ENCODE results near the gene MTOR. TPM values are rescaled to one million over a fixed set of nuclear protein-coding genes. Genes with fewer than 3 reads are reported as not detected.
"Not testable (repeated sequence)": the region's sequence is repeated elsewhere in the genome, so short reads cannot be mapped to it uniquely, and the experiment has no call there.

Gene MTOR
- total RNA-seq, 2 experiments from 2014 or later: 40.7 to 45.4 TPM

DNA sequence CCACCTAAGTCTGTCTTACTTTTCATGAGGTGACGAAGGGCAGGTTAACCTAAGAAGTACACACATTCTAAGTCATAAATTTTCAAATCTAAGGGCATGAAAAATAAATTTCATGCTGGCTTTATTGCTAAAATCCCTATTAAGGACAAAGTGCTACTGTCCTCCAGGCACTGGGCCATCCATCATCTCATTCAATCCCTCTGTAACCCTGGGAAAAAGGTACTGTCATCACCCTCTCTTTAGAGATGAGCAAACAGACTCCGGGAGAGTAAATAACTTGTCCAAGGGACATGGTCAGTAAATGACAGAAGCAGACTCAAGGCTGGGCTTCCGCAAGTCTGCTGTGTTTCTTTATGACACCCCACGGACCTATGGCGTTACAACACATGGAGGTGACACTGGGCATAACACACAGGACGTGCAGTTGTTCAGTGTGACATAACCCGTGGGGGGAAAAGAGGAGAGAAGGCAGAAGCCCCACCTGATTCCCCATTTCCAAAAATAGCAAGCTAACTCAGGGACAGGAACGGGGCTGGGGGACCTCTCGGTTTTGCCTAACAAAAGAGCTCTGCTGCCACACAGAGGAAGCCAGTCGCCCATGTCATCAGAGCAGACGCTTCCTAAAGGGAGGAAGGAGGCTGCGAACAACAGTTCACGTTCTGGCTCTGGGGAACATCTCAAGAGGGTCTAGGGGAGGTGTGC, 190.0 kb downstream of the MTOR start:
- Mint-ChIP-seq H3K27ac (no peak overlapping the region), H3K36me3 (peaks cover 32% of the 10 kb centered on the region), H3K4me3 (no peak overlapping the region), H3K27me3 (no peaks in the 10 kb centered on the region), H3K9me3 (no peaks in the 10 kb centered on the region), H3K4me1 (peaks cover 19% of the 10 kb centered on the region)
- POLR2A ChIA-PET: no interaction called here
- no peak for ATAC-seq (ENCODE audit: low read depth)
- no peak for DNase-seq

DNA sequence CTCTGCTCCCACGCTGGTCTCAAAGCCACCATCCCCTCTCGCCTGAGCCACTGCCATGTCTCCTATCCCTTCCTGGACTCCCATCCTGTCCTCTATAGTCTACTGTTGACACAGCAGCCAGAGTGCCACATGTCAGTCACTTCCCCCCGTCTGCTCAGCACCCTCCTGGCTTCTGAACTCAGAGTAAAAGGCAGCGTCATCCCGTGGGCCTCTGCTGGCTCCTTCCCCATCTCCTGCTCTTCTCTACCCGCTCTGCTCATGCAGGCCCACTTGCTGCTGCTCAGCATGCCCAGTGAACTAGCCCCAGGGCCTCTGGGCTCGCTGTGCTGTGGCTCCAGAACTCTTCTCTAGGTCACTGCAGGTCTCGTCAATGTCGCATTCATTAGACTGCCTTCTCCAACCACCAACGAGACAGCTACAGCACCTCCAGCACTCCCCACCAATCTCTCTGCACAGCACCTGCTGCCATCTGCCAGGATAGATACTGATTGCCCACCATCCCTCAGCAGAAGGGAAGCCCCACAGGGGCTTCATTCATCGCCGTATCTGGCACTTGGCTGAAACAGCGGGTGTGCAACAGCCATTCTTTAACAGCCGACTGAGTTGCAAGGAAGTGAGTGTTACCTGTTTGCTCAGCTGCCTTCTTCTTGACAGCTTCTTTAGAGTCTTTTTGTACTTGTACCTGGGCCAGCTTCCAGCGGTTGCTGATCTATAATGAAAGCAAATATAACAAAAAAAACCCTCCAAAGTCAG, 190.7 kb downstream of the MTOR start:
- H3K9me3 Mint-ChIP-seq: no peaks in the 10 kb centered on the region
- no peak for DNase-seq
- H3K27me3 Mint-ChIP-seq: no peaks in the 10 kb centered on the region
- no peak overlapping the region for H3K4me3 Mint-ChIP-seq
- H3K36me3 Mint-ChIP-seq: peaks cover 34% of the 10 kb centered on the region
- POLR2A ChIA-PET: interaction anchor here (2.9 kb wide), 1 partner anchor 11 kb away, joined by 28 read pairs; the partner anchor contains the start of gene SRM
- H3K4me1 Mint-ChIP-seq: peaks cover 19% of the 10 kb centered on the region
- H3K27ac Mint-ChIP-seq: peak overlapping the region; percentile 62
- no peak for ATAC-seq (ENCODE audit: low read depth)

DNA sequence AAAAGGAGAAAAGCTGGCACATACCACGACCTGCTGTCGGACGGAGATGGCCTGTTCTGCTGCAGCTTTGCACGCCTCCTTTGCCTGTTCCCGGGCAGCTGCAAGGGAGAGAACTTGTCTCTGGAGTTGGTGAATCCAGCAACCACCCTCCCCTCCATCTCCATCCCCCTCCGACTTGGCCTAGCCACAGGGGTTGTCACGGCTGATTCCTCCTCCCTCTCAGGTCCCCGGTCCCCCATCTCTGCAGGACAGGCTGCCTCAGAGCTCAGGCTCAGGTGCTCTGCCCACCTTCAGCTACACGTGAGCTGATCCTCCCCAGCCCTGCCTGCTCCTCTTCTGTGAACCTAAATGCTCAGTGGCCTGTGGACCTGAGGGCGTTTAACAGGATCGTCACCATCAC, 191.5 kb downstream of the MTOR start:
- peaks cover 19% of the 10 kb centered on the region for H3K4me1 Mint-ChIP-seq
- H3K4me3 Mint-ChIP-seq: no peak overlapping the region
- no peak for ATAC-seq (ENCODE audit: low read depth)
- POLR2A ChIA-PET: interaction anchor here (0.7 to 2.9 kb wide), 3 partner anchors 10 to 1684 kb away, joined by 4 to 28 read pairs (median 8); partner anchors contain the start of gene SRM
- H3K36me3 Mint-ChIP-seq: peaks cover 33% of the 10 kb centered on the region
- no peak for DNase-seq
- peak overlapping the region; percentile 62 for H3K27ac Mint-ChIP-seq
- H3K27me3 Mint-ChIP-seq: no peaks in the 10 kb centered on the region
- no peaks in the 10 kb centered on the region for H3K9me3 Mint-ChIP-seq

GRCh38 chr1:11068600-11069473, 193.5 kb downstream of the MTOR start:
- POLR2A ChIA-PET: interaction anchor here (1.2 to 2.9 kb wide), 2 partner anchors 8 to 39 kb away, joined by 11 to 28 read pairs; partner anchors contain the start of gene SRM
- Mint-ChIP-seq H3K4me1 (peaks cover 20% of the 10 kb centered on the region), H3K27me3 (no peaks in the 10 kb centered on the region), H3K36me3 (peaks cover 38% of the 10 kb centered on the region), H3K27ac (peak overlapping the region; percentile 80), H3K4me3 (no peak overlapping the region), H3K9me3 (no peaks in the 10 kb centered on the region)
- ATAC-seq (ENCODE audit: low read depth) (no peak), DNase-seq (no peak)

DNA sequence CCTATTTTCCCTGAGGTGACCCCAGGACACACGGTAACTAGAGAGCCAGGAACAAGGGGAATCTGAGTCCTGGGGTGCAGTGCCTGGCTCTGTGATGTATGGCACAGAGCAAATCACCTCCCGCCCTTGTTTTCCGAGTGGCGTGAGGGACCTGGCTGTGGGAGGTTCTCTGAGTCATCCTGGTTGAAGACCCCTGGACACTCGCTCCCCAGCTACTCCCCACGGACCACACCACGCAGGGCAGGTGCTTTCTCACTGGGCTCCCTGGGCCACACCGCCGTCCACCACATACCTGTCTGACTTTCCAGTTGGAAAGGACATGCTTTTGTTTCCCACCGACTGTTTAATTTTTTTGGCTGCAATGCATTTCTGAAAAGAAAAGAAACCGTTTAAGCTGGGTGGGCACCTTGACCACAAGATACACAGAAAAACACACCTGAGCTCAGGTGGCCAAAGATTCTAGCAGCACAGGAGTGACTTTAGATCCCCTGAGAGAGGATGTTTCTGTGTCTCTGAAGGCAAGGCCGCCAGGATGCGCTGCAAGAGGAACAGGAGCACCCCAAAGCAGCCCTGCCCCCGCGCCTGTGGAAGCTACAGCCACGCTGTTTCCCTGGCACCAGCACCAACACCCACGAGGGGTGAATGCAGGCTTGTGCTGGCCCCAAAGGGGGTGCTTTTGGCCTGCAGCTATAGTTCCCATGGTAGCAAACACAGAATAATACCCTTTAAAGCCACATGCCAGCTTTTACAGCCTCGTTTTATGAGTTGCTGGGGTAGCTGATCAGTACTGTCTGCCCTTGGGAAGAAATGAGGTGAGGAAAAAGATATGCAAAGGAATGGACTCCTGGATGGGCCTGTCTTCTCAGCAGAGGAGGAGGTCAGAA, 194.4 kb downstream of the MTOR start:
- H3K4me1 Mint-ChIP-seq: peaks cover 28% of the 10 kb centered on the region
- ATAC-seq (ENCODE audit: low read depth) (no peak), DNase-seq (no peak)
- peak overlapping the region; percentile 45 for H3K27ac Mint-ChIP-seq
- H3K36me3 Mint-ChIP-seq: peaks cover 38% of the 10 kb centered on the region
- H3K4me3 Mint-ChIP-seq: no peak overlapping the region
- H3K27me3 Mint-ChIP-seq: no peaks in the 10 kb centered on the region
- POLR2A ChIA-PET: no interaction called here
- no peaks in the 10 kb centered on the region for H3K9me3 Mint-ChIP-seq

DNA sequence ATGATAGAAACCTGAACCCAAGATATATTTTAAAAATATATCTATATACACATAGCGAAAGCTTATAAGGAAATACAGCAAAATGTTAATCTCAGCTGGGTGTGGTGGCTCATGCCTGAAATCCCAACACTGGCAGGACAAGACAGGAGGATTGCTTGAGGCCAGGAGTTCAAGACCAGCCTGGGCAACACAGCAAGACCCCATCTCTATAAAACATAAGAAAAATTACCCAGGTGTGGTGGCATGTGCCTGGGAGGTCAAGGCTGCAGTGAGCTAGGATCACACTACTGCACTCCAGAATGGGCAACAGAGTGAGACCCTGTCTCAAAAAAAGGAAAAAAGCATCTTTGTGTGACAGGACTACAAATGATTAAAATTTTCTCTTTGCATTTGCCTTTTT, 196.6 kb downstream of the MTOR start:
- peaks cover 34% of the 10 kb centered on the region for H3K4me1 Mint-ChIP-seq
- DNase-seq: no peak
- no peaks in the 10 kb centered on the region for H3K9me3 Mint-ChIP-seq
- POLR2A ChIA-PET: no interaction called here
- H3K27ac Mint-ChIP-seq: peak overlapping the region; percentile 34
- H3K4me3 Mint-ChIP-seq: no peak overlapping the region
- ATAC-seq (ENCODE audit: low read depth): no peak
- peaks cover 34% of the 10 kb centered on the region for H3K36me3 Mint-ChIP-seq
- no peaks in the 10 kb centered on the region for H3K27me3 Mint-ChIP-seq

- POLR2A ChIA-PET: no interaction called here
- H3K4me1 Mint-ChIP-seq: peaks cover 37% of the 10 kb centered on the region
- ATAC-seq (ENCODE audit: low read depth): no peak
- peaks cover 31% of the 10 kb centered on the region for H3K36me3 Mint-ChIP-seq
- no peak for DNase-seq
- H3K27me3 Mint-ChIP-seq: no peaks in the 10 kb centered on the region
- H3K27ac Mint-ChIP-seq: no peak overlapping the region
- no peak overlapping the region for H3K4me3 Mint-ChIP-seq
- H3K9me3 Mint-ChIP-seq: no peaks in the 10 kb centered on the region
Observed at GRCh38 chr1:11064942-11065341, 197.4 kb downstream of the MTOR start.

- H3K27ac Mint-ChIP-seq: peak overlapping the region; percentile 94
- POLR2A ChIA-PET: not testable (repeated sequence)
Observed at GRCh38 chr1:11063937-11064537, 198.3 kb downstream of the MTOR start.

GRCh38 chr1:11062965-11063401, 199.4 kb downstream of the MTOR start:
- DNase-seq (no peak), ATAC-seq (ENCODE audit: low read depth) (no peak)
- H3K4me3 Mint-ChIP-seq: peak overlapping the region; percentile 56

More at GRCh38 chr1:11063937-11064537, 198.3 kb downstream of the MTOR start:
- H3K4me3 Mint-ChIP-seq; H3K27me3 Mint-ChIP-seq; ATAC-seq (ENCODE audit: low read depth); H3K9me3 Mint-ChIP-seq; DNase-seq: not testable (repeated sequence)
- H3K36me3 Mint-ChIP-seq: peaks cover 25% of the 10 kb centered on the region
- peaks cover 31% of the 10 kb centered on the region for H3K4me1 Mint-ChIP-seq

GRCh38 chr1:11061652-11062365, 200.5 kb downstream of the MTOR start:
- no peak for DNase-seq
- POLR2A ChIA-PET: interaction anchor here (1.3 to 4.2 kb wide), 6 partner anchors 8 to 846 kb away, joined by 4 to 28 read pairs (median 12); partner anchors contain the start of genes EXOSC10 and TARDBP
- Mint-ChIP-seq H3K27ac (peak overlapping the region; percentile 94), H3K4me1 (peaks cover 33% of the 10 kb centered on the region), H3K4me3 (peak overlapping the region; percentile 91), H3K27me3 (no peaks in the 10 kb centered on the region), H3K36me3 (peaks cover 21% of the 10 kb centered on the region), H3K9me3 (no peaks in the 10 kb centered on the region)
- no peak for ATAC-seq (ENCODE audit: low read depth)

More at GRCh38 chr1:11062965-11063401, 199.4 kb downstream of the MTOR start:
- no peaks in the 10 kb centered on the region for H3K27me3 Mint-ChIP-seq
- POLR2A ChIA-PET: interaction anchor here (0.7 to 4.2 kb wide), 3 partner anchors 7 to 50 kb away, joined by 4 to 28 read pairs (median 4); no protein-coding TSS in a partner anchor
- peaks cover 31% of the 10 kb centered on the region for H3K4me1 Mint-ChIP-seq
- peak overlapping the region; percentile 94 for H3K27ac Mint-ChIP-seq
- H3K9me3 Mint-ChIP-seq: no peaks in the 10 kb centered on the region
- H3K36me3 Mint-ChIP-seq: peaks cover 19% of the 10 kb centered on the region

Measured in activated naive CD8-positive, alpha-beta T cell treated with anti-CD3 and anti-CD28 coated beads, Interleukin-2, amount 10 ng/mL, durations not matched to agents 7 days and 5 days (primary cell).